ENCODE results near the gene NRGN. TPM values are rescaled to one million over a fixed set of nuclear protein-coding genes. Genes with fewer than 3 reads are reported as not detected.

Gene NRGN
- total RNA-seq, 4 donors from 2014 or later = 1.4 to 3.1 (median 2.4) TPM; not detected in 1

DNA sequence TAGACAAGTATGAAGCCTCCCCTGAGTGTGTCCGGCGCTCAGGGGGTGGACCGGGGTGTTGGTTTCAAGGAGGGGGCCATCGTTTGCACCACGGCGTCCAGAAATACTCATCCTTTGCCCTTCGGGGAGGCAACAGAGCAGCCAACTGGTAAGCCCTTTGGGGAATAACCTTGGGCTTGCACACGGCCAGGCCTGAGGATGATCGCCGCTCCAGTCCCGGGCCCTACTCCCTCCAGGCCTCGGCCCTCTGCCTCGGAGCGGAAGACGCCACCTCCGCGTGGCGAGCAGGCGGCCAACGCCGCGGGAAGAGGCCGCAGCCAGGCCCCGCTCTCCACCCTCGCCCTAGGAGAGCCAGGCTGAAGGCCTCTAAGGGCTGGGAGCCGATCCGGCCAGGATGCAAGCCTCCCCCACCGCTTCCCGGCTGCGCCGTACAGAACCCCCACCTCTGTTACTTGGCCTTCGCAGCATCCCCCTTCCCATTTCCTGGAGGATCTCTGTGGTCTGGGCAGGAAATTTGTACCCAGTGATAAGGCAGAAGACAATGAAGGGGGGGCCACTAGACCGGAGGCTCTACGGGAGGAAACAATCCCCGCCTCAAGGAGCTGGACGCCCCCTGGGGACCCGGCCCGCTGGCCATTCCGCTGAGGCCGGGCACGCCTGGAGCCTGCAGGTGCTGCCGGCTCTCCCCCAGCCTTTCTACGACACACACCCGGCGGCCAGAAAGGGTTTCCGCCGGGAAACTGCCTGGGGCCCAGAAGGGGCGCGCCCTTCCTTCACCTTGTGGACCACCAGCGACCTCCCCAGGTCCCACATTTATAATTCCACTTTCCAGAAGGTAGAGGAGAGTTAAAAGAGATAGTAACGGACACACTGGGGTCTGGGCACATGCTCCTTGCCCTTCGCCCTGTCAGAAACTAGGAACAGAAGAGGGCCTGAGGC lies 19.8 kb downstream of the NRGN start:
- H3K4me1 ChIP-seq = peaks cover 0 to 52% (median 33%) of the 10 kb centered on the region in 4 donors
- peak in 1 of 2 donors; percentile 70 for TF ChIP-seq EP300 (IDR thresholded peaks at IDR 0.05)
- TF ChIP-seq, protein P1, sequence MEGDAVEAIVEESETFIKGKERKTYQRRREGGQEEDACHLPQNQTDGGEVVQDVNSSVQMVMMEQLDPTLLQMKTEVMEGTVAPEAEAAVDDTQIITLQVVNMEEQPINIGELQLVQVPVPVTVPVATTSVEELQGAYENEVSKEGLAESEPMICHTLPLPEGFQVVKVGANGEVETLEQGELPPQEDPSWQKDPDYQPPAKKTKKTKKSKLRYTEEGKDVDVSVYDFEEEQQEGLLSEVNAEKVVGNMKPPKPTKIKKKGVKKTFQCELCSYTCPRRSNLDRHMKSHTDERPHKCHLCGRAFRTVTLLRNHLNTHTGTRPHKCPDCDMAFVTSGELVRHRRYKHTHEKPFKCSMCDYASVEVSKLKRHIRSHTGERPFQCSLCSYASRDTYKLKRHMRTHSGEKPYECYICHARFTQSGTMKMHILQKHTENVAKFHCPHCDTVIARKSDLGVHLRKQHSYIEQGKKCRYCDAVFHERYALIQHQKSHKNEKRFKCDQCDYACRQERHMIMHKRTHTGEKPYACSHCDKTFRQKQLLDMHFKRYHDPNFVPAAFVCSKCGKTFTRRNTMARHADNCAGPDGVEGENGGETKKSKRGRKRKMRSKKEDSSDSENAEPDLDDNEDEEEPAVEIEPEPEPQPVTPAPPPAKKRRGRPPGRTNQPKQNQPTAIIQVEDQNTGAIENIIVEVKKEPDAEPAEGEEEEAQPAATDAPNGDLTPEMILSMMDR (IDR thresholded peaks at IDR 0.05) = no peak
- no peak for TF ChIP-seq POLR2A (IDR thresholded peaks at IDR 0.05)
- H3K27me3 ChIP-seq = peaks cover 0 to 87% of the 10 kb centered on the region in 2 donors
- peak overlapping the region; percentile 3 to 79 (median 52) for H3K27ac ChIP-seq
- WGBS, 2 donors = 15 to 22% methylated on average over 37 to 47 of the region's 52 CpGs
- peak overlapping the region; percentile 19 to 55 (median 33) for H3K4me3 ChIP-seq
- no peaks in the 10 kb centered on the region for H3K9me3 ChIP-seq
- peaks cover 0 to 6% (median 0%) of the 10 kb centered on the region in 3 donors for H3K36me3 ChIP-seq
- no peak for DNase-seq (ENCODE audit: low spot score in 2 of 2)

DNA sequence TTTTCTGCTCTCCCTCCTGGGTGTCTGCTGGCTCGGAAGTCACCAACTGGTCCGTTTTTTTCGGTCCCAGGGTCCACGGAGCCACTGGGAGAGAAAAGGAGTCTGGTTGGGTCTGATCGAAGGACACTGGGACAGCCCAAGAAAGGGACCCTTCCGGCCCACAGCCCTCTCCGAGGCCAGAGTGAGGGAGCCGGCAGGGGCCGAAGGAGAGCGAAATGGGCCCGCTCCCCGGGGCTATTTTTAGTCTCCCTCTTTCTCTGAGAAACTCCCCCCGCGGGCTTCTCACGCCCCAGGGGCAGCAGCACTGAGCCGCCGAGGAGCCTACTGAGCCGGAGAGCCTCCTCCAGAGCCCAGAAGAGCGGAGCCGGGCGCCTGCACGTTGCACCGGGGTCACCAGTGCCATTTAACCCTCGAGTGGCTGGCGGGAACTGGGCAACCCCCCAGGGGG lies 20.5 kb downstream of the NRGN start:
- Histone ChIP-seq H3K27me3 (peaks cover 0 to 80% of the 10 kb centered on the region in 2 donors), H3K27ac (peak overlapping the region in 3 of 4 donors; percentile 31 to 79 (median 72)), H3K4me3 (peak overlapping the region; percentile 19 to 55 (median 33)), H3K4me1 (peaks cover 0 to 52% (median 33%) of the 10 kb centered on the region in 4 donors), H3K9me3 (no peaks in the 10 kb centered on the region), H3K36me3 (peaks cover 0 to 12% (median 0%) of the 10 kb centered on the region in 3 donors)
- no peak for DNase-seq (ENCODE audit: low spot score in 2 of 2)
- TF ChIP-seq, protein P1 (IDR thresholded peaks at IDR 0.05) = no peak
- TF ChIP-seq POLR2A (IDR thresholded peaks at IDR 0.05) = no peak
- no peak for TF ChIP-seq EP300 (IDR thresholded peaks at IDR 0.05)
- WGBS, 2 donors = 8 to 10% methylated on average over 15 to 22 of the region's 25 CpGs

DNA sequence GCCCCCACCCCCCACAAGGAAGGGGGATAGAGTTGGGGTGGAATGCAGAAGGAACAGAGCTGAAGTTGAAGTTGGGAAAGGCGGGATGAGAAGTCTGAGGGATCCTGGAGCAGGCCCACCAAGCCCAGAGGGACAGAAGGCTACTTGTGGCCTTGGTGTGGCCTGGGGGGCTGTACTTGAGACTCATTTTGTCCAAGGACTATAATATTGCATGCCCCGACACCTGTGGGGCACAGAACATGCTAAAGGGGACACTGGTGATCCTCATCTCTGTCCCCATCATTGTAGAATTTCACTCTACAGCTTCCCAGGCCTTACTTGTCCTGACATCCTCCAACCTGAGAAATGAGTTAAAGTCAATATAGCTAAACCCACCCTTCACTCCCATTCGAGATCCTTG lies 21.1 kb downstream of the NRGN start:
- Histone ChIP-seq H3K4me3 (peak overlapping the region; percentile 19 to 55 (median 28)), H3K9me3 (no peaks in the 10 kb centered on the region), H3K36me3 (peaks cover 0 to 18% (median 0%) of the 10 kb centered on the region in 3 donors), H3K27ac (peak overlapping the region; percentile 46 to 79 (median 63)), H3K27me3 (peaks cover 0 to 77% of the 10 kb centered on the region in 2 donors), H3K4me1 (peaks cover 0 to 52% (median 33%) of the 10 kb centered on the region in 4 donors)
- no peak for TF ChIP-seq EP300 (IDR thresholded peaks at IDR 0.05)
- TF ChIP-seq POLR2A (IDR thresholded peaks at IDR 0.05) = no peak
- TF ChIP-seq, protein P1 (IDR thresholded peaks at IDR 0.05) = no peak
- 55 to 69% methylated on average over 3 of the region's 3 CpGs for WGBS, 2 donors
- DNase-seq (ENCODE audit: low spot score in 2 of 2) = no peak

DNA sequence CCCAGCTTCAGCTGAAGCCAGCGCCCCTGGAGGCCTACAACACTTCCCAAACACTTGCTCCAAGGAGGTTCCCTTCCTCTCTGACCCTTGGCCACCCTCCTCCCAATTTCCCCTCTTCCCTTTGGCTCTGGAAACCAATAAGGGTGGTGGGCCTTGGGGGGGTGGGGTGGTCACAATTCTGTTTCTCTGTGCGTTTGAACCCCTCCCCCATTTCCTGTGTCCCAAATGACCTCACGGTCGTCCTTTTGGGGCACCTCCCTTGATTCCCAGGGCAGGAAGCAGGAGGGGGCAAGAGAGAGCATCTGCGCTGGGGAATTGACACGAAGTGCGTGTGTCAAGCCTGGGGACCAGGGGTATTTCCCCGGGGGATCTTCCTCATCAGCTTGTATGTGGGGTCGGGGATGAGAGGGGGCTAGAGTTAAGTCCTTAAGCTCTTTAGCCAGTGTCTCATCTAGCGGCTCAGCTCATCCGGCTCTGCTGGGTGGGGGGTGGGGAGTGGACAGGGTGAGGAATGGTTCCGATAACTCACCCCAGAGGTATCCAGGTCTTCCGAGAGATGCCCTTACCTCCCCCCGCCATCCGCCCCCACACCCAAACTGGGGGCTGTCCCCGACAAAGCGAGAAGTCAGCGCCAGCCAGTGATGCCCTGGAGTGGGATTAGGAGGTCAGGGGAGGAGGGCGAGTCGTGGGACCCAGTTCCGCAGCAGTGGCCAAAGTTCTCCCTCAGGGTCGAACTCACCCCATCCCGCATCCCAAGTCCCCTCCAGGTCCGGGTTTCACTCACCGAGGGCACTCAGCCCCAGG lies 21.8 kb downstream of the NRGN start:
- no peak for DNase-seq (ENCODE audit: low spot score in 2 of 2)
- H3K4me1 ChIP-seq = peaks cover 0 to 52% (median 33%) of the 10 kb centered on the region in 4 donors
- peaks cover 0 to 70% of the 10 kb centered on the region in 2 donors for H3K27me3 ChIP-seq

More for the DNA sequence above, 21.8 kb downstream of the NRGN start:
- H3K36me3 ChIP-seq = peaks cover 0 to 23% (median 0%) of the 10 kb centered on the region in 3 donors
- TF ChIP-seq EP300 (IDR thresholded peaks at IDR 0.05) (no peak), POLR2A (IDR thresholded peaks at IDR 0.05) (no peak)
- TF ChIP-seq, protein P1 (IDR thresholded peaks at IDR 0.05) = no peak
- H3K27ac ChIP-seq = peak overlapping the region; percentile 46 to 79 (median 62)
- no peaks in the 10 kb centered on the region for H3K9me3 ChIP-seq
- 13 to 22% methylated on average over 18 to 24 of the region's 25 CpGs for WGBS, 2 donors
- H3K4me3 ChIP-seq = peak overlapping the region; percentile 20 to 55 (median 38)

Measured in tibial nerve (tissue), 4 donors.